IPS DF 4.7 (cell line): ENCODE results near the gene ZNF141.
"Not testable (repeated sequence)": the region's sequence is repeated elsewhere in the genome, so short reads cannot be mapped to it uniquely, and the experiment has no call there.

Experiments
- DNase-seq: peaks from one replicate; pipeline ENCODE4 v3.0.0-alpha.2; 2013; ENCODE audit warnings: low spot score; ENCODE audit errors: extremely low read depth

Gene ZNF141

DNA sequence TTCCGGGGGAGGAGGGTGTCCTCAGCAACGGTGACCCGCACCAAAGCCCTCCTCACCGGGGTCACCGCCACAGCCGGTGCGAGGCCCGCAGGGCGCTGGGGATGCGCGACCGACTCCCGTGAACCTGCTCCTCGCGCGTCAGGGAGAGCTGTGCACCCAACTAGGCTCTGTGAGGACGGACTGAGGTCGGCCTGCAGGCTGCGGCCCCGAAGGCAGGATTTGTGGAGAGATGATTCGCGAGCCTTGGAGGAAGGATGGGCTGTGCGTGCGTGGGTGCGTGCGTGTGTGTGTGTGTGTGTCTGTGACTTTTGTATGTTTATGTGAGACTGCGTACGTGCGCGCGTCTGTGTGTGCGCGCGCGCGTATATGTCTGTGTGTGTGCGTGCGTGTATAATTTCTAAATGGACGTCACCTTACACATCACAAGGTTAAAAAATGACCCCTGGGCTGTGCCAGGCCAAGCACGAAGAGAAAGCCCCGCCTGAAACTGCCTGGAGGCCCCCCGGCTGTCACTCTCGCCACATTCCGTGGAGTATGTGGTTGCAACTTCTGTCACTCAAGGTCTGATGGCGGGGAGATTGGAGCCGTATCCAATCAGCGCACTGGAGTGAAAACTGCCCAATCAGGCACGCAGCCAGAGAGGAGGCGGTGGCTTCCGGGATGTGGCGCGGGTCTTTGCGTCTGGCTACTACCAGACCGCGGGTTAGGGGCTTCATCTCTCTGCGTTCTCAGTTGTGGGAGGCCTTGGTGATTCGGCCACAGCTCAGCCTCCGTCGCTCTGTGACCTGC lies at the start of gene ZNF141:
ZNF141 (plus strand) TSS at position 672 of the 789 bp plus-strand sequence. CDS start 170 bp downstream, outside the sequence.
- peak; percentile 90 for DNase-seq

DNA sequence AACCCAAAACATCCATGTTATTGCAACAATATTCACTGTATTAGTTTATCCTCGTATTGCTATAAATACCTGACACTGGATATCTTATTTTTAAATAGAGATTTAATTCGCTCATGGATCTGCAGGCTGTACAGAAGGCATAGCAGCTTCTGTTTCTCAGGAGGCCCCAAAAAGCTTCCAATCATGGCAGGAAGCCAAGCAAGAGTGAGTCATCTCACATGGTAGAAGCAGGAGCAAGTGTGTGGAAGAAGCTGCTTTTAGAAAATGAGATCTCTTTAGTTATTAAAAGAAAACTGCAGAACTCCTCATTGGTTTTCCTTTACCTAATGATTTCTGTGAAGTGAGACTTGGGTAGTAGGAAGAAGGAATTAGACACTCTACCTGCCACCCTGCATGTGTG lies 48.7 kb upstream of the ZNF141 start:
- DNase-seq = no peak

DNA sequence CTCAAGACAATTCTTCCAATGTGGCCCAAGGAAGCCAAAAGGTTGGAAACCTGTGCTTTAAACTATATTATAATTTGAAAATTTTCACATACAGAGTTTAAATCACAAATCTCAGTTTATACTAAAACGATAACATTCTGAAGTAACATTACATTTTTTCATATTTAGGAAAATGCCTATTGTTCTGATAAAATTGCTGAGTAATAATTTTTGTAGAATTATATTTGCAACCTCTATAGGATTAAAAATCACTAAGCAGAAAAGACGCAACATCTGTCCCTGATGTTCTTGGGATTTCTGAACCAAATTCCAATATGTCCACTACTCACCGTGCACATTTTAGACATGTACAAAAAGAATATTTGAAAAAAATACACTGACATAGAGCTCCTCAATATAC lies 42.9 kb upstream of the ZNF141 start:
- DNase-seq = no peak

DNA sequence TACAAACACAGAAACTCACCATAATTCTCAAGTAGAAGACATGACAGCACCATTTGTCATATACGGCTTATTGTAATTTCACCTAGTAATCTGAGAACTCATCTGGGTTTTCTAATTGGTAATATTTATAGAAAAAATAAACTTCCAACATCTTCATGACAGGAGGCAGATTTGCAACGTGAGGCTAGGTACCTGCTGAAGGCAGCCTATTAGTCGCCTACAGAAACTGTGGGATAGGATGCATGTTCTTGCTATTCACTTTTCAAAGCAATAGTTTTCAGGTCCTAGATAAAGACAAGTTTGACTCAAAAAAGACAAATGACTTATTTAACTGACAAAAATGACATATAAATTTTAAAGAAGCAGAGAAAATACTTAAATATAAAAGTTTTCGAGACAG lies 35.2 kb upstream of the ZNF141 start:
- no peak for DNase-seq

DNA sequence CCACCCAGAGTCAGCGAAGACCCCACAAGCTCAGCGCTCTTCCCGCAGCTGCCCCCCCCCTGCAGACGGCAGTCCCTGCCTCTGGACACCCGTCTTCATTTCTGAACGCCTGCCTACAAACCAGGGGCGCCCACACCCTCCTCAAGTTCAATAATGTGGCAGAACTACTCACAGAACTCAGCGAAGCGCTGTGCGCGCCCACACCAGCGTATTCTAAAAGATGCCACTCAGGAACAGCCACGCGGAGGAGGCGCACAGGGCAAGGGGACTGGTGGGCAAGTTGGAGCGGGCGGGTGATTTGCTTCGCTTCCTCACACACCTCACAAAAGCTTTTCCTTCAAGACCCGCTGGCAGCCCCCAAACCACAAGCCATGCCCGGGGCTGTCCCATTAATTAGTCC lies 33.1 kb upstream of the ZNF141 start:
- DNase-seq = not testable (repeated sequence)

DNA sequence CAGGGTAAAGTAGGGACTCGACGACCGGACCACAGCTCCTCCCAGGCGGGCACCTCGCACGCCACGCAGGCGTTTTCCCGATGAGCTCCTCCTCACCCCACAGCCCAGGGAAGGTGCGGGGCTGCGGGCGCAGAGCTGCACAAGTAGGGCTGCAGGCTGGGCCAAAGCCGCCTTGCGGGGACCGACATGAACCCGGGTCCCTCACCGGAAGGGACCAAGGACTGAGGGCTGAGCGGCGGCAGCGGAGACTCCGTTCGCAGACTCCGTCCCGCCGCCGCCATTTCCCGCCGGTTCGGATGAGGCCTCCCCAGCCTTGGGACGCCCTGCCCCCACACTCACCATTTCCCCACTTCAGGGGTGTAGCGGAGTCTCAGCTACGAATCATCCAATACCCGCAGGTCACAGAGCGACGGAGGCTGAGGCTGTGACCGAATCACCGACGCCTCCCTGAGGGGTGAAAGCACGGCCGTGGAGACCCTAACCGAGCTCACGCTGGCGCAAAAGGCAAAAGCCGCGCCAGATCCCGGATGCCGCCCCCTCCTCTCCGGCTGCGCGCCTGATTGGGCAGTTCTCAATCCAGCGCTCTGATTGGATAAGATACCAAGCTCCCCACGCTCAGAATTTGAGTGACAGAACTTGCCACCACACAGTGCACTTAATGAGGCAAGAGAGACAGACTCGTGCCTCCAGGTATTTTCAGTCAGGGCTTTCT lies 32.5 kb upstream of the ZNF141 start, which contains the start of gene ZNF732:
ZNF732 (minus strand) TSS at position 506 of the 712 bp plus-strand sequence; CDS start at position 342, 164 bp downstream.
- DNase-seq = peak; percentile 95

DNA sequence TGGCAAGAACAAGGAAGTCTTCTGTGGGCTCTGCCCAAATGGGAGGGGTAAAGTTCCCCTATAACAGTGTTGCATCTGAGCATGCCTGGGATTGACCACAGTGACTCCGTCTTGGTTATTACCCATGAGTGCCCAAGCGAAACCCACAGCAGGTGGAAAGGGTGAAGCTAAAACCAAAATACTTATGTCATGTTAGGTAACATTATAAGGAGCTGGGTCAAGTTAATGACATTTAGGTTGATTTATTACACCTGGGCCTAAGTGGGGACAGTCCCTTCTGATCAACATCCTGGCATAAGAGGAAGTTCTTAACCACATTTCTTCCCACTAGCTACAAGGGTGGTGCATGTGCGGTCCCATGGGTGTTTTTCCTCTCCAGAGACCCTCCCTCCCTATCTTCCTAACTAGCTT lies 31.1 kb upstream of the ZNF141 start:
- no peak for DNase-seq

DNA sequence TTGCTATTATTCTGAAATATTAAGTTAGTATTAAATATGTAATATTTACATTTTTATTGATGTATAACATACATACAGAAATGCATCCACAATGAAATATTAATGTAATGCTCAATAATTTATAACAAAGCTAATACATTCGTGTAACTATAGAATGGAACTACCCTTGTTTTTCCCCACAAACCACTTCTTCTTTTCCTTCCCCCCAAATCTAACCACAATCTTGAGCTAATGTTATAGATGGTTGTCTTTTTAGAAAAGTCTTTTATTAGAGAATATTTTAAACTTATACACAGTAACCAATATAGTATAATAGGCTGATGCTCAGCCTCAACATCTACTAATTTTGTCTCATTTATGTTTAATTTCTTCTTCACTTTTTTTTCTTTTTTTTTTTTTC lies 27.8 kb upstream of the ZNF141 start:
- no peak for DNase-seq

DNA sequence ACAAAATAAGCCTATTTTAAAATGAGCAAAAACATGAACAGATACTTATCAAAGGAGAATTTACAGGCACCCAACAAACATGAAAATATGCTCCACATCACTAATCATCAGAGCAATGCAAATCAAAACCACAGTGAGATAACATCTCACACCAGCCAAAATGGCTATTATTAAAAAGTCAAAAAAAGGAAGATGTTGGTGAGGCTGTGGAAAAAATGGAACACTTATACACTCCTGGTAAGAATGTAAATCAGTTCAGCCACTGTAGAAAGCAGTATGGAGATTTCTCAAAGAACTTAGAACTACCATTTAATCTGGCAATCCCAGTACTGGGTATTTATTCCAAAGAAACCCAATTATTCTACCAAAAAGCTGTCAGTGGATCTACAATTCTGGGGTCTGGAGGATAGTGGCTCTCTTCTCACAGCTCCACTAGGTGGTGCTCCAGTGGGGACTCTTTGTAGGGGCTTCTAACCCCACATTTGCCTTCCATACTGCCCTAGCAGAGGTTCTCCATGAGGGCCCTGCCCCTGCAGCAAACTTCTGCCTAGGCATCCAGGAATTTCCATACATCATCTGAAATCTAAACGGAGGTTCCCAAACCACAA lies 23.2 kb upstream of the ZNF141 start:
- no peak for DNase-seq

DNA sequence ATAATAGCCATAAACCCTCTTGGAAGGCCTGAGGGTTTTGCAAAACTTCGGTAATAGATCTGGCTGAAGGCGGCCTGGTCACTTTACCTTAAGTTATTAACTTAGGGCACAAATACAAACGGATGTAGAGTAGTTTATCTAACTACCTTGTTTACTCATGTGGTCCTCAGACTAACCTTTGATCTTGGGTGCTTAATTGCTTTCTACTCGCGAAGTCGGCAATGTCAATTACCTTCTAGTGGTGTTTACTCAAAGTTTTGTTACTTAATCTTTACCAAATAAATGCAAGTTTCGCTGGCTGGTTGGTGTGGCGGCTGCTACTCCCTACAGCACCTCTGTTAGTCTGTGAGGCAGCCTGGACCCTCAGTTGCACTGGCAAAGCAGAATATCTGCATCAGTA lies 8.9 kb upstream of the ZNF141 start:
- no peak for DNase-seq

DNA sequence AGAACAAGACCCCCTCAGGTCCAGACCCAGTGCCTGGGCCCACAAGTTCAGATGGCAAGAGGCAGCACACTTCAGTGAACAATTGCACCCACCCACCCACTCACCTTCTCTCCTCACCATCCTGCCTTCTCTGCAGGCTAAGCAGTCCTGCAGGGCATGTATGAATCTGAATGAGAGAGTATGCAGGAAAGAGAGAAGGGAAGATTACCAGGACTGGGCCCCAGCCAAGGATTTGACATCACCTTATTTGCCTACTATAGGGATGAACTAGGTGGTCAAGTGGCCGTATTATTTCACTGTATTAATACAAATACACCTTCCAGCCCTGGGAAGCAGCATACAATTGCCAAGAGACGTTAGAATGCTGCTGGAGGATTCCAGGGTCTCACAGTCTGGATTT lies 2.1 kb upstream of the ZNF141 start:
- no peak for DNase-seq

DNA sequence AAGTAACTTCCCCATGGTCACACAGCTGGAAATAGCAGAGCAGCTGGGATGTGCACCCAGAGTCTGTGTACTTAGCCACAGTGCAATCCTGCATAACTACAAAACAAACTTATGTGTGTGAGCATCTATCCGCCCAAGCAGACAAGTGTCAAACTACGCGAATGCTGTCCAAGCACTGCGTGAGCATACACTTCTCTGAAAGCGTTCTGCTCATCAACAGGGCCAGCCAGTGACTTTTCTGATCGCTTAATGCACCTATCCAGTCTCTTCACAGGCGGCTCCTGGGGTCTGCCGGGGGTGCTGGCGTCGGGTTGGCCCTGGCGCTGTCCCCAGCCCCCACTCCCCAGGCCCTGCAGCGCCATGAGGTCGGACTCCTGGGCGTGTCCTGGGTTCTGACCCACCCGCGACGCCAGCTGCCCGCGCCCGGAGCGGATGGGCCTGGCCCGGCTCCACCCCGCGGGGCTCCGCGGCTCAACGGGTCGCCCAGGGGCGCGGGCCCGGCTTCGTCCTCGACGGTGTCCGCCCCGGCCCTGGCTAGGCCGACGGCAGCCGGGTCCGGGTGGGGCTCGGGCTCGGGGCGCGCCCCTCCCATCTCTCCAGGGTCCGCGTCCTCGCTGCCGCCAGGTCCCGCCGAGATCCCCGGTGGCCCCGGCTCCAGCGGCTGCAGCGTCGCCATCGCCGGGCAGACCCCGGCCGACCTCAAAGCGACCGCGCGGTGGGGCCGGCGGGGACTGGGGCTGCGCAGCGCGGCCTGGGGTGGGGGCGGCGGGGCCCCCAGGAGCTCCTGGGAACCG lies 1.3 kb upstream of the ZNF141 start:
- no peak for DNase-seq

DNA sequence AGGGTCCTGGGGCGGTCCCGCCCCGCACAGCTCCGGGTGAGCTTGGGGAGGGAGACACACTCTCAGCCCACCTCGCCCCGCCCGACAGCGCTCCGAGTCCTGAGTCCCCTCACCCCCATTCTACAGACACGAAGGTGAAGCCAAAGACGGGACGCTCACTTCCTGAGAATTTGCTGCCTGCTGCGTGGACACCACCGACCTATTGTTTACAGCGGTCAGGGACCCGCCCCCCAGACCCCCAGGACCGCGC lies 796 bp upstream of the ZNF141 start:
- no peak for DNase-seq

DNA sequence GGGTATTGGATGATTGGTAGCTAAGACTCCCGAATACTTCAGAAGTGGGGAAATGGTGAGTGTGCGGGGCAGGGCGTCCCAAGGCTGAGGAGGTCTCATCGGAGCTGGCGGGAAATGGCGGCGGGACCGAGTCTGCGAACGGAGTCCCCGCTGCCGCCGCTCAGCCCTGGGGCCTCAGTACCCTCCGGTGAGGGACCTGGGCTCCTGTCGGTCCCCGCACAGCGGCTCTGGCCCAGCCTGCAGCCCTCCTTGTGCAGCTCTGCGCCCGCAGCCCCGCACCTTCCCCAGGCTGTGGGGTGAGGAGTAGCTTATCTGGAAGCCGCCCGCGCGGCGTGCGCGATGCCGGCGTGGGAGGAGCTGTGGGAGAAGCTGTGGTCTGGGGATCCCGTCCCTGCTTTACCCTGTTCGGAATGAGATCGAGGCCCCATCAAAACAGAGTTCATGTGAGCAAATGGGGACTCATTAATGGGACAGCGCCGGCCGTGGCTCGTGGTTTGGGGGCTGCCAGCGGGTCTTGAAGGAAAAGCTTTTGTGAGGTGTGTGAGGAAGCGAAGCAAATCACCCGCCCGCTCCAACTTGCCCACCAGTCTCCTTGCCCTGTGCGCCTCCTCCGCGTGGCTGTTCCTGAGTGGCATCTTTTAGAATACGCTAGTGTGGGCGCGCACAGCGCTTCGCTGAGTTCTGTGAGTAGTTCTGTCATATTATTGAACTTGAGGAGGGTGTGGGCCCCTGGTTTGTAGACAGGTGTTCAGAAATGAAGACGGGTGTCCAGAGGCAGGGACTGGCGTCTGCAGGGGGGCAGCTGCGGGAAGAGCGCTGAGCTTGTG lies 531 bp downstream of the ZNF141 start:
- DNase-seq = no peak

DNA sequence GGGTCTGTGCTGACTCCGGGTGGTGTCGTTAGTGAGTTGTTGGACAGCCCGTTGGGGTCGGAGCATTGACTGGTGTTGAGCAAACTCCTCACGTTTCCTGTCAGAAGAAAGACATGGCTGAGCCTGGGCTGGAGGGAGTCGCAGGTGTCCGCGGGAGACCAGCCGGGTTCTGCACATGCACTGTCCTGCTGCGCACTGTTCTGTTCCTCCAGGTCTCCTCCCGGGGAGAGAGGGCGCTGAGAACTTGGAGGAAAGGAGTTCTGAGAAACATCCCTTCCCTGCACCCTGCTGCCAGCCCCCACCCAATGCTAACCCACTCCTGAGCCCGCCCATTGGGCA lies 1.1 kb downstream of the ZNF141 start:
- DNase-seq = no peak

DNA sequence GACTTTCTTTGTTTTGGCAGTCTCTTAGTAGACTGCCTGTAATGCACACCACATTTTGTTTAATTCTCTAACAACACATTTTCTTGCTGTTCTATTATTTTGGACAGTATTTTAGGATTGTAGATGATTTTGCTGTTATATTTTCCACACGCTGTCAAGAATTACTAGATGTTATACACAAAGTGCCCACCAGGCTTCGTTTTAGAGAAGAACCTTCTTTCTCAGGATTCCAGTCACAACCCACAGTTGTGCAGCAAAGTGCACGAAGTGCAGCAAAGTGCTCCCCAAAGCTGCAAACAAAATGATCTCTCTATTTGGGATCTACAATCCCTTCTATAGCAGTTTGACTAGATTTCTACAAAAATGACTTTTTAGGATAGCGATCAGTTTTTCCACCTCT lies 2.4 kb downstream of the ZNF141 start:
- DNase-seq = no peak

DNA sequence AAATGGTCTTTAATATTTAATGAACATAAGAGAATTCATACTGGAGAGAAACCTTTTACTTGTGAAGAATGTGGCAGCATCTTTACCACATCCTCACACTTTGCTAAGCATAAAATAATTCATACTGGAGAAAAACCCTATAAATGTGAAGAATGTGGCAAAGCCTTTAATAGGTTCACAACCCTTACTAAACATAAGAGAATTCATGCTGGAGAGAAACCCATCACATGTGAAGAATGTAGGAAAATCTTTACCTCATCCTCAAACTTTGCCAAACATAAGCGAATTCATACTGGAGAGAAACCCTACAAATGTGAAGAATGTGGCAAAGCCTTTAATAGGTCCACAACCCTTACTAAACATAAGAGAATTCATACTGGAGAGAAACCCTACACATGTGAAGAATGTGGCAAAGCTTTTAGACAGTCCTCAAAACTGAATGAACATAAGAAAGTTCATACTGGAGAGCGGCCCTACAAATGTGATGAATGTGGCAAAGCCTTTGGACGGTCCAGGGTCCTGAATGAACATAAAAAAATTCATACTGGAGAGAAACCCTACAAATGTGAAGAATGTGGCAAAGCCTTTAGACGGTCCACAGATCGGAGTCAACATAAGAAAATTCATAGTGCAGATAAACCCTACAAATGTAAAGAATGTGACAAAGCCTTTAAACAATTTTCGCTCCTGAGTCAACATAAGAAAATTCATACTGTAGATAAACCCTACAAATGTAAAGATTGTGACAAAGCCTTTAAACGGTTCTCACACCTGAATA lies 35.6 kb downstream of the ZNF141 start:
- no peak for DNase-seq

DNA sequence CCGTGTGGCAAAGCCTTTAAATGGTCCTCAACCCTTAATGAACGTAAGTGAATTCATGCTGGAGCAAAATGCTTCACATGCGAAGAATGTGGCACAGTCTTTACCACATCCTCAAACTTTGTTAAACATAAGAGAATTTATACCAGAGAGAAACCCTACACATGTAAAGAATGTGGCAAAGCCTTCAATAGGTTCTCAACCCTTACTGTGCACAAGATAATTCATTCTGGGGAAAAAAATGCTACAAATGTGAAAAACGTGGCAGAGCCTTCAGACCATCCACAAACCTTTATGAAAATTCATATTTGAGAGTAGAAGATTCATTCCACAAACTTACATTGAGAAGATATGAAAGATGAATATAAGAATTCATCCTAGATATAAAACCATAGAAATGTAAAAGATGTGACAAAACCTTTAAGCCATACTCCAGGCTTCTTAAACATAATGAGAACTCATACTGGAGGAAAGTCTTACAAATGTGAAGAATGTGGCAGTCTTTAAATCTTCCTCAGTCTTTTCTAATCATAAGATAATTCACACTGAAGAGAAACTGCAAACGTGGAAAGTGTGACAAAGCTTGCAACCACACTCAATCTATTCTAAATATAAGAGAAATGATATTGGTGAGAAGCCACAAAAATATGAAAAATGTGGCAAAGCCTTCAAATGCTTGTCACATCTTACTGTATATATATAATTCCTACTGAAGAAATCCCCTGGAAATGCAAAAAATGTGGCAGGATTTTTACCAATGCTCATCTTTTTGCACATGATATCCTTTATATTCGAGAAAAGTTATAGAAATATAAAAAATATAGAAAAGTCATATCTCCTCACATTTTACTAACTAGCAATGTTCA lies 36.9 kb downstream of the ZNF141 start:
- no peak for DNase-seq

DNA sequence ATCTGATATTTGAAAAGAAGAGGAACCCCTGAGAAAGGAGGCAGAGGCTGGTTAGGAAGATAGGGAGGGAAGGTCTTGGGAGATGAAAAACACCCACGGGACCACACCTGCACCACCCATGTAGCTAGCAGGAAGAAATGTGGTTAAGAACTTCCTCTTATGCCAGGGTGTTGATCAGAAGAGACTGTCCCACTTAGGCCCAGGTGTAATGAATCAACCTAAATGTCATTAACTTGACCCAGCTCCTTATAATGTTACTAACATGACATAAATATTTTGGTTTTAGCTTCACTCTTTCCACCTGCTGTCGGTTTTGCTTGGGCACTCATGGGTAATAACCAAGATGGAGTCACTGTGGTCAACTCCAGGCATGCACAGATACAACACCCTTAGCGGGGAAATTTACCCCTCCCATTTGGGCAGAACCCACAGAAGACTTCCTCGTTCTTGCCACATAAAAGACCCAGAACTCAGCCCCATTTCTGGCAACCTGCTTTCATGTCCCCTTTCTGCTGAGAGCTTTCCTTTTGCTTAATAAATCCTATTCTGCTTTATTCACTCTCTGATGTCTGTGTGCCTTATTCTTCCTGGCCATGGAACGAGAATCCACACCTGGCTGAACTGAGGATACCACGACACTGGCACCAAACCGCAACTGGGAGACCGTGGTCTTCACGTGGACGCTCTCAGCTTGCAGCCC lies 46.8 kb downstream of the ZNF141 start:
- no peak for DNase-seq
